Caco-2 (cell line): ENCODE measurements around the gene CCDC87. TPM values are rescaled to one million over a fixed set of nuclear protein-coding genes. Genes with fewer than 3 reads are reported as not detected.

ENCODE experiments used
- BruUV-seq: library from RNA; stranded (reverse); fragments of 400-500 nt; replicated peaks from 2 replicates; lab custom pipeline; 2021; lab: Mats Ljungman, UMichigan
- CTCF ChIA-PET: fragments of 300-600 bp; sonication (Branson Sonifier 250); formaldehyde crosslinking; loops from one replicate; lab custom pipeline; 2022; ENCODE audit warnings: antibody characterized with exemption; lab: Charles Lee
- POLR2A ChIA-PET: fragments of 300-600 bp; sonication (Branson Sonifier 250); formaldehyde crosslinking; loops from one replicate; lab custom pipeline; 2022; ENCODE audit warnings: antibody characterized with exemption; lab: Charles Lee
- DNase-seq, 2 experiments: peaks; one replicate each; pipeline versions ENCODE4 v3.0.0 to v3.0.0-alpha.2; 2020 to 2022
- H3K27me3 ChIP-seq: replicated peaks from 2 replicates; pipeline ENCODE4 v1.6.0; 2011; ENCODE audit warnings: low read length; ENCODE audit not compliant: control insufficient read depth, insufficient read depth
- H3K36me3 ChIP-seq: 2 replicates; pipeline ENCODE4 v1.5.1; 2011; ENCODE audit warnings: low read length; ENCODE audit not compliant: control insufficient read depth, insufficient read depth
- H3K4me1 ChIP-seq: fragments of 250-450 bp; sonication (Bioruptor Pico); 2 replicates; pipeline ENCODE4 v1.5.1; 2020; ENCODE audit warnings: mild to moderate bottlenecking
- H3K4me3 ChIP-seq: 2 replicates; pipeline ENCODE4 v1.5.1; 2011; ENCODE audit warnings: low read depth, mild to moderate bottlenecking, control low read depth, low read length
- H3K9me3 ChIP-seq: fragments of 250-450 bp; sonication (Bioruptor Pico); 2 replicates; pipeline ENCODE4 v1.5.1; 2020; ENCODE audit warnings: mild to moderate bottlenecking, moderate library complexity
- H3K27ac Mint-ChIP-seq: one replicate; pipeline ENCODE4 v1.8.0; 2022; ENCODE audit warnings: mixed read lengths; ENCODE audit not compliant: unreplicated experiment
- H3K27me3 Mint-ChIP-seq: one replicate; pipeline ENCODE4 v1.8.0; 2022; ENCODE audit warnings: mixed read lengths; ENCODE audit not compliant: insufficient read depth, unreplicated experiment
- H3K36me3 Mint-ChIP-seq: one replicate; pipeline ENCODE4 v1.8.0; 2022; ENCODE audit warnings: mild to moderate bottlenecking, mixed read lengths; ENCODE audit not compliant: insufficient read depth, unreplicated experiment
- H3K4me1 Mint-ChIP-seq: one replicate; pipeline ENCODE4 v1.8.0; 2022; ENCODE audit warnings: low read depth, mixed read lengths; ENCODE audit not compliant: unreplicated experiment
- H3K4me3 Mint-ChIP-seq: one replicate; pipeline ENCODE4 v1.8.0; 2022; ENCODE audit warnings: mild to moderate bottlenecking, moderate library complexity, mixed read lengths; ENCODE audit not compliant: unreplicated experiment
- H3K9me3 Mint-ChIP-seq: one replicate; pipeline ENCODE4 v1.8.0; 2022; ENCODE audit warnings: mixed read lengths; ENCODE audit not compliant: unreplicated experiment
- intact Hi-C: fragments of 100-400 bp; cut with micrococcal nuclease; formaldehyde crosslinking; loops from one replicate; pipeline ENCODE4 v1.10.0; 2022; ENCODE audit not compliant: unreplicated experiment
- total RNA-seq: library from RNA; stranded (reverse); gene quantifications from 2 replicates; pipeline ENCODE4 v1.2.3, GENCODE V29; 2022
- TF ChIP-seq, protein P1 (sequence below), 2 experiments: fragments of 200-600 bp in 1 of 2; IDR thresholded peaks; 1 replicate in 1 of 2; 2 replicates in 1 of 2; pipeline versions ENCODE4 v1.5.1 to v1.8.0; 2011 to 2022; ENCODE audit warnings: antibody characterized with exemption in 1 of 2, control low read depth in 1 of 2, inconsistent platforms in 1 of 2, low read depth in 1 of 2, low read length in 1 of 2, mild to moderate bottlenecking in 1 of 2, moderate library complexity in 1 of 2; ENCODE audit not compliant: insufficient read depth in 1 of 2, severe bottlenecking in 1 of 2, unreplicated experiment in 1 of 2

The CCDC87 gene
- total RNA-seq, 1 experiment from 2014 or later = 1.0 TPM

DNA sequence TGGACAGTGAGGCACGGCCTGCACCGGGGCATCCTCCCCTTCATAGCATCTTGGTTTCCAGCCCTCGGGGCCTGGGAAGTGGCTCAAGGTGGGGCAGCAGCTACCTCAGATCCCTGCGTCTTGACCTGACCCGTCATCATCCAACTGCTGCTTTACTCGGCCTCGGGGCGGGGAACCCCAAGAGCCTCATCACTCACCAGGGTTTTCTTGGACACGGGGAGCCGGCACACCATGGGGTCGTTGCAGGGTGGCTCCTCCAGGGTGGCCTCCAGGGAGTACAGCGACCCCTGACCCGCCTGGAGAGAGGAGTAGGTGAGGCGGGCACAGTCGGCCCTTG is 25.1 kb downstream of the CCDC87 start:
- intact Hi-C loops = no loop called here
- H3K27me3 ChIP-seq = no peaks in the 10 kb centered on the region
- H3K4me3 Mint-ChIP-seq = no peak overlapping the region
- BruUV-seq = no TSS peak
- ChIA-PET POLR2A (interaction anchor here (0.5 kb wide), 1 partner anchor 307 kb away, joined by 8 read pairs; no protein-coding TSS in a partner anchor), CTCF (no interaction called here)
- no peak for DNase-seq
- no peaks in the 10 kb centered on the region for H3K27me3 Mint-ChIP-seq
- H3K4me1 ChIP-seq = no peaks in the 10 kb centered on the region
- no peaks in the 10 kb centered on the region for H3K4me1 Mint-ChIP-seq
- no peaks in the 10 kb centered on the region for H3K9me3 Mint-ChIP-seq
- no peak overlapping the region for H3K27ac Mint-ChIP-seq
- H3K36me3 ChIP-seq = no peaks in the 10 kb centered on the region
- no peak overlapping the region for H3K4me3 ChIP-seq
- TF ChIP-seq, protein P1, sequence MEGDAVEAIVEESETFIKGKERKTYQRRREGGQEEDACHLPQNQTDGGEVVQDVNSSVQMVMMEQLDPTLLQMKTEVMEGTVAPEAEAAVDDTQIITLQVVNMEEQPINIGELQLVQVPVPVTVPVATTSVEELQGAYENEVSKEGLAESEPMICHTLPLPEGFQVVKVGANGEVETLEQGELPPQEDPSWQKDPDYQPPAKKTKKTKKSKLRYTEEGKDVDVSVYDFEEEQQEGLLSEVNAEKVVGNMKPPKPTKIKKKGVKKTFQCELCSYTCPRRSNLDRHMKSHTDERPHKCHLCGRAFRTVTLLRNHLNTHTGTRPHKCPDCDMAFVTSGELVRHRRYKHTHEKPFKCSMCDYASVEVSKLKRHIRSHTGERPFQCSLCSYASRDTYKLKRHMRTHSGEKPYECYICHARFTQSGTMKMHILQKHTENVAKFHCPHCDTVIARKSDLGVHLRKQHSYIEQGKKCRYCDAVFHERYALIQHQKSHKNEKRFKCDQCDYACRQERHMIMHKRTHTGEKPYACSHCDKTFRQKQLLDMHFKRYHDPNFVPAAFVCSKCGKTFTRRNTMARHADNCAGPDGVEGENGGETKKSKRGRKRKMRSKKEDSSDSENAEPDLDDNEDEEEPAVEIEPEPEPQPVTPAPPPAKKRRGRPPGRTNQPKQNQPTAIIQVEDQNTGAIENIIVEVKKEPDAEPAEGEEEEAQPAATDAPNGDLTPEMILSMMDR (IDR thresholded peaks at IDR 0.05; ENCODE audit: insufficient read depth in 1 of 2, low read depth in 1 of 2, low read length in 1 of 2, severe bottlenecking in 1 of 2, unreplicated experiment in 1 of 2) = no peak
- no peaks in the 10 kb centered on the region for H3K9me3 ChIP-seq
- H3K36me3 Mint-ChIP-seq = no peaks in the 10 kb centered on the region

GRCh38 chr11:66566221-66566620 is 26.6 kb downstream of the CCDC87 start:
- Mint-ChIP-seq H3K27ac (no peak overlapping the region), H3K4me3 (no peak overlapping the region), H3K27me3 (no peaks in the 10 kb centered on the region), H3K4me1 (no peaks in the 10 kb centered on the region), H3K36me3 (no peaks in the 10 kb centered on the region), H3K9me3 (no peaks in the 10 kb centered on the region)
- CTCF ChIA-PET = no interaction called here
- TF ChIP-seq, protein P1 (IDR thresholded peaks at IDR 0.05; ENCODE audit: insufficient read depth in 1 of 2, low read depth in 1 of 2, low read length in 1 of 2, severe bottlenecking in 1 of 2, unreplicated experiment in 1 of 2) = no peak
- no peaks in the 10 kb centered on the region for H3K27me3 ChIP-seq
- H3K36me3 ChIP-seq = no peaks in the 10 kb centered on the region
- DNase-seq = no peak
- H3K9me3 ChIP-seq = no peaks in the 10 kb centered on the region
- H3K4me3 ChIP-seq = no peak overlapping the region
- POLR2A ChIA-PET = no interaction called here
- BruUV-seq = no TSS peak
- H3K4me1 ChIP-seq = no peaks in the 10 kb centered on the region
- intact Hi-C loops = no loop called here

DNA sequence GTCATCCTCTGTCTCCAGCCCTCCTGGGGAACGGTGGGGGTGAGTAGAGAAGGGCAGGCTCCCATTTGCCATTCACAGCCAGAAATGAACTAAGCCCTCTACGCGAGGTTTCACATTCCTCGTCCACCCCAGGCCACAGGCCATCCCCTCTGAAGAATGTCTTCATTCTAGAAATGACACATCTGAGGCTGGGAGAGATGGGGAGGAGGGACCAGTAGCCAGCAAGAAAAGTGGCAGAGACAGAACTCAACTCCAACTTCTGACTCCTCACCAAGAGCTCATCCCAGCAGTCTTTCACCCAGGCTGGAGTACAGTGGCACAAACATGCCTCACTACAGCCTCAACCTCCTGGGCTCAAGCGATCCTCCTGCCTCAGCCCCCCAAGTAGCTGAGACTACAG is 27.9 kb downstream of the CCDC87 start:
- H3K9me3 ChIP-seq = no peaks in the 10 kb centered on the region
- no peaks in the 10 kb centered on the region for H3K27me3 Mint-ChIP-seq
- no peaks in the 10 kb centered on the region for H3K4me1 ChIP-seq
- no peaks in the 10 kb centered on the region for H3K36me3 Mint-ChIP-seq
- H3K27ac Mint-ChIP-seq = no peak overlapping the region
- intact Hi-C loops = no loop called here
- ChIA-PET CTCF (no interaction called here), POLR2A (no interaction called here)
- H3K36me3 ChIP-seq = no peaks in the 10 kb centered on the region
- no peaks in the 10 kb centered on the region for H3K9me3 Mint-ChIP-seq
- TF ChIP-seq, protein P1 (IDR thresholded peaks at IDR 0.05; ENCODE audit: insufficient read depth in 1 of 2, low read depth in 1 of 2, low read length in 1 of 2, severe bottlenecking in 1 of 2, unreplicated experiment in 1 of 2) = no peak
- no peaks in the 10 kb centered on the region for H3K27me3 ChIP-seq
- no peak for DNase-seq
- no peaks in the 10 kb centered on the region for H3K4me1 Mint-ChIP-seq
- H3K4me3 Mint-ChIP-seq = no peak overlapping the region
- no peak overlapping the region for H3K4me3 ChIP-seq
- no TSS peak for BruUV-seq
